HFFc6 (cell line): ENCODE measurements around the gene SYNGAP1. TPM values are rescaled to one million over a fixed set of nuclear protein-coding genes. Genes with fewer than 3 reads are reported as not detected.
"Not testable (repeated sequence)": the region's sequence is repeated elsewhere in the genome, so short reads cannot be mapped to it uniquely, and the experiment has no call there.

ENCODE experiments used
- DNase-seq: peaks from one replicate; pipeline ENCODE4 v3.0.0-alpha.2; 2018
- H3K27ac Mint-ChIP-seq: 2 replicates; pipeline ENCODE4 v1.8.0; 2020; ENCODE audit warnings: mild to moderate bottlenecking, mixed read lengths
- H3K27me3 Mint-ChIP-seq: 2 replicates; pipeline ENCODE4 v1.8.0; 2021; ENCODE audit warnings: mild to moderate bottlenecking, moderate library complexity, mixed read lengths; ENCODE audit not compliant: insufficient read depth
- H3K36me3 Mint-ChIP-seq: 2 replicates; pipeline ENCODE4 v1.8.0; 2021; ENCODE audit warnings: low read depth, mixed read lengths
- H3K4me1 Mint-ChIP-seq: 2 replicates; pipeline ENCODE4 v1.8.0; 2020; ENCODE audit warnings: low read depth, mixed read lengths
- H3K4me3 Mint-ChIP-seq: 2 replicates; pipeline ENCODE4 v1.8.0; 2020; ENCODE audit warnings: mild to moderate bottlenecking, moderate library complexity, mixed read lengths
- H3K9me3 Mint-ChIP-seq: 2 replicates; pipeline ENCODE4 v1.8.0; 2020; ENCODE audit warnings: mild to moderate bottlenecking, mixed read lengths
- long read RNA-seq: library from polyadenylated mRNA; unstranded; transcript quantifications from one replicate; pipeline ENCODE4 v2.0.0, GENCODE V29; 2019
- total RNA-seq, 6 experiments: library from RNA; stranded (reverse); fragmentation: NEBNext Ultra II Directional; extraction: Animal tissue kit (Norgen Biotek cat#: 25700); gene quantifications; 2 replicates in 1 of 6; 3 replicates in 5 of 6; pipeline ENCODE4 v1.2.3, GENCODE V29; 2021
- TF ChIP-seq, protein P1 (sequence below): fragments of 200-600 bp; sonication (generic); IDR thresholded peaks from 2 replicates; pipeline ENCODE4 v1.5.0; 2021; ENCODE audit warnings: antibody characterized with exemption, mild to moderate bottlenecking

SYNGAP1 gene
- 10 to 100 TPM; 10.5 to 15.0 (median 13.3) TPM for total RNA-seq
- long read RNA-seq = 0 reads

- peak within 1 kb of the TSS; percentile 98 for H3K4me3 Mint-ChIP-seq
- H3K27me3 Mint-ChIP-seq = peaks cover 7% of the 10 kb centered on the region
- H3K4me1 Mint-ChIP-seq = peaks cover 78% of the 10 kb centered on the region
- DNase-seq = no peak
- H3K9me3 Mint-ChIP-seq = no peaks in the 10 kb centered on the region
- H3K27ac Mint-ChIP-seq = peak within 1 kb of the TSS; percentile 100
- TF ChIP-seq, protein P1, sequence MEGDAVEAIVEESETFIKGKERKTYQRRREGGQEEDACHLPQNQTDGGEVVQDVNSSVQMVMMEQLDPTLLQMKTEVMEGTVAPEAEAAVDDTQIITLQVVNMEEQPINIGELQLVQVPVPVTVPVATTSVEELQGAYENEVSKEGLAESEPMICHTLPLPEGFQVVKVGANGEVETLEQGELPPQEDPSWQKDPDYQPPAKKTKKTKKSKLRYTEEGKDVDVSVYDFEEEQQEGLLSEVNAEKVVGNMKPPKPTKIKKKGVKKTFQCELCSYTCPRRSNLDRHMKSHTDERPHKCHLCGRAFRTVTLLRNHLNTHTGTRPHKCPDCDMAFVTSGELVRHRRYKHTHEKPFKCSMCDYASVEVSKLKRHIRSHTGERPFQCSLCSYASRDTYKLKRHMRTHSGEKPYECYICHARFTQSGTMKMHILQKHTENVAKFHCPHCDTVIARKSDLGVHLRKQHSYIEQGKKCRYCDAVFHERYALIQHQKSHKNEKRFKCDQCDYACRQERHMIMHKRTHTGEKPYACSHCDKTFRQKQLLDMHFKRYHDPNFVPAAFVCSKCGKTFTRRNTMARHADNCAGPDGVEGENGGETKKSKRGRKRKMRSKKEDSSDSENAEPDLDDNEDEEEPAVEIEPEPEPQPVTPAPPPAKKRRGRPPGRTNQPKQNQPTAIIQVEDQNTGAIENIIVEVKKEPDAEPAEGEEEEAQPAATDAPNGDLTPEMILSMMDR = no peak
- H3K36me3 Mint-ChIP-seq = peaks cover 45% of the 10 kb centered on the region
These were observed at the start of gene SYNGAP1 for GRCh38 chr6:33419580-33420490. Gene SYNGAP1, plus strand, starts transcription at chr6:33420065. Its CDS starts 200 bp downstream, at chr6:33420265.

DNA sequence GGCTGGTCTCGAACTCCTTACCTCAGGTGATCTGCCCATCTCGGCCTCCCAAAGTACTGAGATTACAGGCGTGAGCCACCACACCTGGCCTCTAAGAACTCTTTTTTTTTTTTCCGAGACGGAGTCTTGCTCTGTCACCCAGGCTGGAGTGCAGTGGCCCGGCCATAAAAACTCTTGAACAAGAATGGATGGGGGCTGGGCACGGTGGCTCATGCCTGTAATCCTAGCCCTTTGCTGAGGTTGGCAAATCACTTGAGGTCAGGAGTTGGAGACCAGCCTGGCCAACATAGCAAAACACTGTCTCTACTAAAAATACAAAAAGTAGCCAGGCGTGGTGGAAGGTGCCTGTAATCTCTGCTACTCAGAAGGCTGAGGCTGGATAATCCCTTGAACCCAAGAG lies 48.0 kb upstream of the SYNGAP1 start:
- not testable (repeated sequence) for H3K4me3 Mint-ChIP-seq, H3K9me3 Mint-ChIP-seq, H3K27me3 Mint-ChIP-seq, H3K27ac Mint-ChIP-seq, DNase-seq, H3K36me3 Mint-ChIP-seq
- peaks cover 22% of the 10 kb centered on the region for H3K4me1 Mint-ChIP-seq

DNA sequence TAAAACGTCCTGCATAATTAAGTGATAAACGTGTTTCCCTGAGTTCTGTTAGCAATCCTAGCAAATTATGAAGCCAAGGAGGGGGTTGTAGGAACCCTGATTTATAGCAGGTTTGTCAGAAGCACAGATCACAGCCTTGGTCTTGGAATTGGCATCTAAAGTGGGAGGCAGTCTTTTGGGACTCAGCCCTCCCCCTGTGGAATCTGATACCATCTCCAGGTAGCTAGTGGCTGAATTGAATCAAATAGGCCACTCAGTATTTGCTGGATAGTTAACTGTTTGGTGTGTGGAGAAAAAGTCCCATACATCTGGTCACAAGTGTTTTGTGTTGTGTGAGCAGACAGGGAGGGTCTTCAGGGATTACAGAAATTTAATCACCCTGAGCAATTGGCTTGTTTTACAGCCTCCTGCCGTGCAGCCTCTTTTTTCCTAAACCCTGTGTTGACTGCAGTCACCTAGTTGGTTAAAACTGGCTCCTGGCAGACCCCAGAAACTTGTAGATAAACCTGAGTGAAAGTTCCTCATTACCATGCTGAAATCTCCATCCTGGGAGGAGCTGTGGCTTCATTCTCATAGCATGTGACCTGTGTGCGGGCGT lies 47.2 kb upstream of the SYNGAP1 start:
- H3K4me3 Mint-ChIP-seq = no peak overlapping the region

GRCh38 chr6:33373960-33374910 lies 45.6 kb upstream of the SYNGAP1 start:
- Mint-ChIP-seq H3K27me3 (peaks cover 8% of the 10 kb centered on the region), H3K4me1 (peaks cover 22% of the 10 kb centered on the region), H3K9me3 (no peaks in the 10 kb centered on the region), H3K36me3 (no peaks in the 10 kb centered on the region), H3K27ac (no peak overlapping the region), H3K4me3 (no peak overlapping the region)
- TF ChIP-seq, protein P1 = no peak
- no peak for DNase-seq

More for the DNA sequence above, 47.2 kb upstream of the SYNGAP1 start:
- no peaks in the 10 kb centered on the region for H3K9me3 Mint-ChIP-seq
- TF ChIP-seq, protein P1 = no peak
- H3K4me1 Mint-ChIP-seq = peaks cover 22% of the 10 kb centered on the region
- DNase-seq = no peak
- H3K27me3 Mint-ChIP-seq = peaks cover 8% of the 10 kb centered on the region
- no peak overlapping the region for H3K27ac Mint-ChIP-seq
- H3K36me3 Mint-ChIP-seq = no peaks in the 10 kb centered on the region

GRCh38 chr6:33375143-33375671 lies 44.7 kb upstream of the SYNGAP1 start:
- no peak overlapping the region for H3K4me3 Mint-ChIP-seq
- H3K36me3 Mint-ChIP-seq = no peaks in the 10 kb centered on the region
- peaks cover 22% of the 10 kb centered on the region for H3K4me1 Mint-ChIP-seq
- no peaks in the 10 kb centered on the region for H3K9me3 Mint-ChIP-seq
- DNase-seq = peak; percentile 65
- TF ChIP-seq, protein P1 = no peak
- H3K27ac Mint-ChIP-seq = no peak overlapping the region
- H3K27me3 Mint-ChIP-seq = peaks cover 10% of the 10 kb centered on the region
